Measurements from ENCODE around the gene GNG7. TPM values are rescaled to one million over a fixed set of nuclear protein-coding genes. Genes with fewer than 3 reads are reported as not detected.

The GNG7 gene
- total RNA-seq, 1 donor from 2014 or later = 5.1 TPM

- peaks cover 26% of the 10 kb centered on the region for H3K4me1 Mint-ChIP-seq (ENCODE audit: unreplicated experiment)
- H3K9me3 Mint-ChIP-seq (ENCODE audit: unreplicated experiment) = peaks cover 11% of the 10 kb centered on the region
Observed at GRCh38 chr19:2719232-2719735, 16.8 kb upstream of the GNG7 start.

GRCh38 chr19:2717638-2718541 is 15.4 kb upstream of the GNG7 start:
- no peak overlapping the region for H3K27ac Mint-ChIP-seq (ENCODE audit: unreplicated experiment)
- H3K36me3 Mint-ChIP-seq (ENCODE audit: unreplicated experiment) = peaks cover 3% of the 10 kb centered on the region
- peaks cover 17% of the 10 kb centered on the region for H3K4me1 Mint-ChIP-seq (ENCODE audit: unreplicated experiment)
- no peaks in the 10 kb centered on the region for H3K27me3 Mint-ChIP-seq (ENCODE audit: unreplicated experiment)
- H3K4me3 Mint-ChIP-seq (ENCODE audit: unreplicated experiment) = no peak overlapping the region
- TF ChIP-seq CTCF (IDR thresholded peaks at IDR 0.05) = no peak
- H3K9me3 Mint-ChIP-seq (ENCODE audit: unreplicated experiment) = peaks cover 11% of the 10 kb centered on the region
- no peak for DNase-seq (ENCODE audit: extremely low spot score, unreplicated experiment)

More at GRCh38 chr19:2719232-2719735, 16.8 kb upstream of the GNG7 start:
- no peak overlapping the region for H3K27ac Mint-ChIP-seq (ENCODE audit: unreplicated experiment)
- H3K36me3 Mint-ChIP-seq (ENCODE audit: unreplicated experiment) = peaks cover 3% of the 10 kb centered on the region
- no peak for TF ChIP-seq CTCF (IDR thresholded peaks at IDR 0.05)
- H3K27me3 Mint-ChIP-seq (ENCODE audit: unreplicated experiment) = no peaks in the 10 kb centered on the region
- no peak overlapping the region for H3K4me3 Mint-ChIP-seq (ENCODE audit: unreplicated experiment)
- DNase-seq (ENCODE audit: extremely low spot score, unreplicated experiment) = no peak

GRCh38 chr19:2716722-2717637 is 14.5 kb upstream of the GNG7 start:
- no peak overlapping the region for H3K4me3 Mint-ChIP-seq (ENCODE audit: unreplicated experiment)
- no peak for TF ChIP-seq CTCF (IDR thresholded peaks at IDR 0.05)

GRCh38 chr19:2716275-2716650 is 13.8 kb upstream of the GNG7 start:
- Mint-ChIP-seq H3K27me3 (ENCODE audit: unreplicated experiment) (no peaks in the 10 kb centered on the region), H3K4me1 (ENCODE audit: unreplicated experiment) (peaks cover 5% of the 10 kb centered on the region), H3K9me3 (ENCODE audit: unreplicated experiment) (peaks cover 11% of the 10 kb centered on the region), H3K4me3 (ENCODE audit: unreplicated experiment) (no peak overlapping the region), H3K27ac (ENCODE audit: unreplicated experiment) (no peak overlapping the region), H3K36me3 (ENCODE audit: unreplicated experiment) (peaks cover 3% of the 10 kb centered on the region)
- no peak for DNase-seq (ENCODE audit: extremely low spot score, unreplicated experiment)
- no peak for TF ChIP-seq CTCF (IDR thresholded peaks at IDR 0.05)

More at GRCh38 chr19:2716722-2717637, 14.5 kb upstream of the GNG7 start:
- peaks cover 11% of the 10 kb centered on the region for H3K9me3 Mint-ChIP-seq (ENCODE audit: unreplicated experiment)
- DNase-seq (ENCODE audit: extremely low spot score, unreplicated experiment) = no peak
- peaks cover 3% of the 10 kb centered on the region for H3K36me3 Mint-ChIP-seq (ENCODE audit: unreplicated experiment)
- H3K27ac Mint-ChIP-seq (ENCODE audit: unreplicated experiment) = no peak overlapping the region
- peaks cover 10% of the 10 kb centered on the region for H3K4me1 Mint-ChIP-seq (ENCODE audit: unreplicated experiment)
- no peaks in the 10 kb centered on the region for H3K27me3 Mint-ChIP-seq (ENCODE audit: unreplicated experiment)
